Body of pancreas (tissue), 4 donors: ENCODE measurements around the gene TOM1L2. TPM values are rescaled to one million over a fixed set of nuclear protein-coding genes. Genes with fewer than 3 reads are reported as not detected.

Experiments
- ATAC-seq: fragments of 150-250 bp; one replicate; pipeline ENCODE4 v1.9.1; 2016
- DNase-seq, 4 donors: peaks; one replicate each; pipeline ENCODE4 v3.0.0-alpha.2; 2019
- H3K27ac ChIP-seq, 4 donors: fragments of 200-600 bp; sonication (generic); 1 replicate in 3 of 4; 2 replicates in 1 of 4; pipeline versions ENCODE4 v1.5.1 to v1.6.1; 2016 to 2019; ENCODE audit warnings: mild to moderate bottlenecking in 1 of 4, mixed read lengths in 1 of 4, moderate library complexity in 1 of 4
- H3K27me3 ChIP-seq, 2 donors: fragments of 200-600 bp; sonication (generic); one replicate each; pipeline ENCODE4 v1.6.0; 2016; ENCODE audit warnings: mild to moderate bottlenecking in 1 of 2
- H3K36me3 ChIP-seq, 2 donors: fragments of 200-600 bp; sonication (generic); replicated peaks in 1 of 2; 2 replicates each; pipeline ENCODE4 v1.5.1; 2016; ENCODE audit warnings: low read depth in 2 of 2; ENCODE audit not compliant: insufficient read depth in 1 of 2
- H3K4me1 ChIP-seq: fragments of 200-600 bp; sonication (generic); one replicate; pipeline ENCODE4 v1.6.0; 2016
- H3K4me3 ChIP-seq, 2 donors: fragments of 200-600 bp; sonication (generic); 1 replicate in 1 of 2; 2 replicates in 1 of 2; pipeline ENCODE4 v1.5.1; 2016 to 2019
- H3K9me3 ChIP-seq, 3 donors: fragments of 200-600 bp; sonication (generic); 1 replicate in 2 of 3; 2 replicates in 1 of 3; pipeline ENCODE4 v1.5.1; 2016
- POLR2A ChIP-seq, 3 donors: fragments of 450-650 bp; IDR thresholded peaks; one replicate each; pipeline ENCODE4 v1.6.1; 2016; ENCODE audit warnings: antibody characterized with exemption in 3 of 3, mild to moderate bottlenecking in 2 of 3
- WGBS, 2 donors: methylation state at CpG; one replicate each; pipeline ENCODE4 v1.1.5; 2017; 5-methylcytosine and 5-hydroxymethylcytosine counted together
- intact Hi-C: fragments of 100-400 bp; cut with DNase I; formaldehyde crosslinking; loops from one replicate; pipeline ENCODE4 v1.15.1; 2023
- total RNA-seq, 2 donors: library from RNA; depleted of rRNA; stranded (reverse); fragments of >200 nt; gene quantifications; one replicate each; pipeline ENCODE4 v1.1.0, GENCODE V29; 2016
- TF ChIP-seq, protein P1 (sequence below), 7 experiments: fragments of 450-650 bp in 4 of 7; fragments of 200-600 bp in 3 of 7; sonication (generic) in 3 of 7; IDR thresholded peaks; one replicate each; pipeline ENCODE4 v1.5.1; 2016 to 2019; ENCODE audit warnings: antibody characterized with exemption in 7 of 7

TOM1L2 gene
- total RNA-seq, 2 donors from 2014 or later = 35.9 to 55.8 TPM

- Histone ChIP-seq H3K27ac (no peak overlapping the region), H3K27me3 (no peaks in the 10 kb centered on the region), H3K36me3 (no peaks in the 10 kb centered on the region), H3K9me3 (no peaks in the 10 kb centered on the region), H3K4me1 (peaks cover 31% of the 10 kb centered on the region), H3K4me3 (no peak overlapping the region)
- TF ChIP-seq, protein P1, sequence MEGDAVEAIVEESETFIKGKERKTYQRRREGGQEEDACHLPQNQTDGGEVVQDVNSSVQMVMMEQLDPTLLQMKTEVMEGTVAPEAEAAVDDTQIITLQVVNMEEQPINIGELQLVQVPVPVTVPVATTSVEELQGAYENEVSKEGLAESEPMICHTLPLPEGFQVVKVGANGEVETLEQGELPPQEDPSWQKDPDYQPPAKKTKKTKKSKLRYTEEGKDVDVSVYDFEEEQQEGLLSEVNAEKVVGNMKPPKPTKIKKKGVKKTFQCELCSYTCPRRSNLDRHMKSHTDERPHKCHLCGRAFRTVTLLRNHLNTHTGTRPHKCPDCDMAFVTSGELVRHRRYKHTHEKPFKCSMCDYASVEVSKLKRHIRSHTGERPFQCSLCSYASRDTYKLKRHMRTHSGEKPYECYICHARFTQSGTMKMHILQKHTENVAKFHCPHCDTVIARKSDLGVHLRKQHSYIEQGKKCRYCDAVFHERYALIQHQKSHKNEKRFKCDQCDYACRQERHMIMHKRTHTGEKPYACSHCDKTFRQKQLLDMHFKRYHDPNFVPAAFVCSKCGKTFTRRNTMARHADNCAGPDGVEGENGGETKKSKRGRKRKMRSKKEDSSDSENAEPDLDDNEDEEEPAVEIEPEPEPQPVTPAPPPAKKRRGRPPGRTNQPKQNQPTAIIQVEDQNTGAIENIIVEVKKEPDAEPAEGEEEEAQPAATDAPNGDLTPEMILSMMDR (IDR thresholded peaks at IDR 0.05) = no peak
- no peak for TF ChIP-seq POLR2A (IDR thresholded peaks at IDR 0.05)
- ATAC-seq (no peak), DNase-seq (no peak)
- 89 to 98% methylated on average over 8 of the region's 8 CpGs for WGBS, 2 donors
- intact Hi-C loops = loop anchor here (5.0 kb wide), 1 partner anchor 34 kb away; no protein-coding TSS in a partner anchor
Observed at GRCh38 chr17:17846645-17847044, 125.6 kb downstream of the TOM1L2 start.

- no peaks in the 10 kb centered on the region for H3K9me3 ChIP-seq
- peaks cover 37% of the 10 kb centered on the region for H3K4me1 ChIP-seq
- 86 to 90% methylated on average over 2 to 8 of the region's 8 CpGs for WGBS, 2 donors
- H3K27me3 ChIP-seq = no peaks in the 10 kb centered on the region
- TF ChIP-seq POLR2A (IDR thresholded peaks at IDR 0.05) = no peak
- TF ChIP-seq, protein P1 (IDR thresholded peaks at IDR 0.05) = no peak
- no peak for DNase-seq
- H3K27ac ChIP-seq = no peak overlapping the region
- intact Hi-C loops = loop anchor here (5.0 kb wide), 1 partner anchor 34 kb away; no protein-coding TSS in a partner anchor
- ATAC-seq = no peak
- H3K4me3 ChIP-seq = no peak overlapping the region
- H3K36me3 ChIP-seq = no peaks in the 10 kb centered on the region
Observed at GRCh38 chr17:17846003-17846402, 126.2 kb downstream of the TOM1L2 start.

DNA sequence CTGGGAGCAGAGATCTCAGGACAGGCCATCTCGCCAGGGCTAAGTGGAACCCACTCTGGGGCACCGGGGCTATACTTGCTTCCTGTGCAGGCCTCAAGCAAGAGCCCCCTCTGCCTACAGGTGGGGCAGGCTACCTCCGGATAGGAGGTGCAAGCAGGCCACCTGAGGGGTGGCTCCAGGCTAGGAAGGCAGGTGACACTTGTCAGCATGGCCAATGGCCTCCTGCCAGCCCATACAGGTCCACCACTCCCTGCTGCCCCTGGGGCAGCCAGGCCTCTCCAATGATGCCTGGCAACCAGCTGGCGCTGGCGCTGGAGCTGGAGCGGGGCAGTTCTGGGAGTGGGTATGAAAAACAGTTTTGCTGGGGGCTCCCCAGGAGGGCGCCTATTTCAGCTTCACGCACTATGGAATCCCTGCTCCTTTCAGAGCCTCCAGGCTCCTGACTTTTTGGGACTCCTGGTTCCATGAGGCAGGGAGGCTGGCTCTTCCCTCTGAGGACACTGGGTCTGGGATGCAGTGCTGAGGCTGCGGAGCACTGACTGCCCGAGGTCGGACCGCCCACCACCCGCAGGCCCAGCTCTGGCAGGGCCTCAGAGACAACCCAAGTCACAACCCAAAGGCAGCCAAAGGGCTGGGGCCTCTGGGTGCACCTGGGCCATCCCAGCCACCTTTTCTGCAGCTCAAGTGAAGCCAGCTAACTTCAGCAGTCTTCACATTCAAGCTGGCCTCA is 127.0 kb downstream of the TOM1L2 start:
- no peaks in the 10 kb centered on the region for H3K9me3 ChIP-seq
- no peak overlapping the region for H3K4me3 ChIP-seq
- TF ChIP-seq, protein P1 (IDR thresholded peaks at IDR 0.05) = no peak
- no peak for TF ChIP-seq POLR2A (IDR thresholded peaks at IDR 0.05)
- intact Hi-C loops = loop anchor here (5.0 kb wide), 1 partner anchor 33 kb away; no protein-coding TSS in a partner anchor
- 87 to 96% methylated on average over 5 to 13 of the region's 13 CpGs for WGBS, 2 donors
- H3K27ac ChIP-seq = no peak overlapping the region
- ATAC-seq (no peak), DNase-seq (peak in 3 of 4 donors; percentile 54 to 59 (median 57))
- no peaks in the 10 kb centered on the region for H3K36me3 ChIP-seq
- H3K27me3 ChIP-seq = no peaks in the 10 kb centered on the region
- peaks cover 42% of the 10 kb centered on the region for H3K4me1 ChIP-seq

DNA sequence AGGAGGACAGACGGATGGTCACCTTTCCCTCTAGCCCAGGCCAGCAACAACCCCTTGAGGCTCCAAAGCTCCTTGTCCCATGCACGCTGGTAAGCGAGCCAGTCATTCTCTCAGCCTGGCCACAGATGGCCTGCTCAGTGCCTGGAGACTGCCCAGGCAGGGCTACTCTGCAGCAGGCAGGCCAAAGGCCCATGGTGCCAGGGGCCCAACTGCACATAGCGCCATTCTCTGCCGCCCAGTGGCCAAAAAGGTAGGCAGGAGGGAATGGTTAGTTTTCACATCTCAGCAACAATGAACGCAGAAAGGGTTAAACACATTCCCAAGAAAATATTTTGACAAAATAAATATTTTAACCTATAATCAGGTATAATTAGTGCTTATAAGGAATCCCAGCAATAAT is 127.7 kb downstream of the TOM1L2 start:
- Histone ChIP-seq H3K4me1 (peaks cover 40% of the 10 kb centered on the region), H3K27ac (no peak overlapping the region), H3K27me3 (no peaks in the 10 kb centered on the region), H3K9me3 (no peaks in the 10 kb centered on the region), H3K4me3 (no peak overlapping the region), H3K36me3 (no peaks in the 10 kb centered on the region)
- no peak for TF ChIP-seq POLR2A (IDR thresholded peaks at IDR 0.05)
- TF ChIP-seq, protein P1 (IDR thresholded peaks at IDR 0.05) = no peak
- no peak for ATAC-seq
- DNase-seq = no peak
- 98 to 100% methylated on average over 4 to 6 of the region's 6 CpGs for WGBS, 2 donors
- intact Hi-C loops = no loop called here

- H3K4me1 ChIP-seq = peaks cover 40% of the 10 kb centered on the region
- no peaks in the 10 kb centered on the region for H3K27me3 ChIP-seq
- ATAC-seq (no peak), DNase-seq (no peak)
- no peak for TF ChIP-seq POLR2A (IDR thresholded peaks at IDR 0.05)
- TF ChIP-seq, protein P1 (IDR thresholded peaks at IDR 0.05) = no peak
- no peaks in the 10 kb centered on the region for H3K9me3 ChIP-seq
- intact Hi-C loops = no loop called here
- H3K4me3 ChIP-seq = no peak overlapping the region
- no peaks in the 10 kb centered on the region for H3K36me3 ChIP-seq
- no peak overlapping the region for H3K27ac ChIP-seq
- WGBS, 2 donors = 83 to 100% methylated on average over 3 to 7 of the region's 7 CpGs
Observed at GRCh38 chr17:17844079-17844478, 128.1 kb downstream of the TOM1L2 start.
